Measurements from ENCODE around the gene AGK.

The AGK gene

GRCh38 chr7:141609576-141609975, 58.4 kb downstream of the AGK start:
- no peak overlapping the region for H3K4me3 ChIP-seq
- H3K27ac ChIP-seq: no peak overlapping the region
- no peak for DNase-seq (ENCODE audit: low read depth, low spot score)
- no peak overlapping the region for H3K9ac ChIP-seq (ENCODE audit: insufficient read length)
- H3K9me3 ChIP-seq (ENCODE audit: low read depth, low read length): no peaks in the 10 kb centered on the region
- peaks cover 37% of the 10 kb centered on the region for H3K36me3 ChIP-seq (ENCODE audit: insufficient read depth, low read length)
- TF ChIP-seq POLR2AphosphoS5 (IDR thresholded peaks at IDR 0.05; ENCODE audit: borderline replicate concordance, low read depth, low read length) (no peak), FOXP2 (optimal IDR thresholded peaks at IDR 0.05; ENCODE audit: control extremely low read depth, extremely low read length, insufficient read depth) (no peak), EZH2 (IDR thresholded peaks at IDR 0.05) (no peak)

DNA sequence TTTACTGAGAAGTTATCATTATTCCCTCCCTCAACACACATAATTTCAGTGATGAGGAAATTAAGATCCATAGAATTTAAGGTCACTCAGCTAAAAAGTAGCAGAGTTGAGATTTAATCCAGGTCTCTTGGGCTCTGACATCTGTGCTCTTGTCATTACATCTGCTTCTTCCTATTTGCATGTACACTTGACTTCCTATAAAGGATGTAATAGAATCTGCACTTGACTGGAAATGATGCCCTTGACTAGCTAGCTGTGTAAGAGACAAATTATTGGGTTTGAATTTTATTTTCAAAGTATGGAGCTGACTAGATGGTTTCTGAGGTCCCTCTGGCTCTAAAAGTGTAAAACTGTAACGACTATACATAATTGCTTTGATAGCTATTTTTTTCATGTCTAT, 59.5 kb downstream of the AGK start:
- DNase-seq (ENCODE audit: low read depth, low spot score): no peak
- H3K36me3 ChIP-seq (ENCODE audit: insufficient read depth, low read length): peaks cover 44% of the 10 kb centered on the region
- no peak for TF ChIP-seq POLR2AphosphoS5 (IDR thresholded peaks at IDR 0.05; ENCODE audit: borderline replicate concordance, low read depth, low read length)
- TF ChIP-seq FOXP2 (optimal IDR thresholded peaks at IDR 0.05; ENCODE audit: control extremely low read depth, extremely low read length, insufficient read depth): no peak
- TF ChIP-seq EZH2 (IDR thresholded peaks at IDR 0.05): no peak
- H3K9ac ChIP-seq (ENCODE audit: insufficient read length): no peak overlapping the region
- no peaks in the 10 kb centered on the region for H3K9me3 ChIP-seq (ENCODE audit: low read depth, low read length)
- no peak overlapping the region for H3K4me3 ChIP-seq
- no peak overlapping the region for H3K27ac ChIP-seq

DNA sequence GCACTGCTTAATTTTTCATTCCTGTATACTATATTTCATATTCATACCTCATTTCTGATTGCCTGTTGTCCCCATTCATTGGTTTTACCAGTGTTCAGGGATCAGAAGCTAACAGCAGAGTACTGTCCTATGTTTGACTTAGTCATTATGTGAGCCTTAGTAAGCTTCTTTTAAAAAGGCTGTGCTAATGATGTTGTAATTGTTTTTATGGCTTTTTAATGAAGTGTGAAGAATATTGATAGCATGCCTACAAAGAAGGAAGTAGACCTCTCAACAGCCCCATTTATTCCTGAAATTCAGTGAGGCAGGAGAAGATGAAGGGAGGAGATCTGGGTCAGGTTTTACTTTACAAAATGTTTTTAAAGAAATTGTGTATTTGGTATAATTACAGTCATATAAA, 61.7 kb downstream of the AGK start:
- DNase-seq (ENCODE audit: low read depth, low spot score): no peak
- no peak overlapping the region for H3K9ac ChIP-seq (ENCODE audit: insufficient read length)
- H3K4me3 ChIP-seq: no peak overlapping the region
- H3K36me3 ChIP-seq (ENCODE audit: insufficient read depth, low read length): peaks cover 45% of the 10 kb centered on the region
- TF ChIP-seq POLR2AphosphoS5 (IDR thresholded peaks at IDR 0.05; ENCODE audit: borderline replicate concordance, low read depth, low read length): no peak
- no peak for TF ChIP-seq EZH2 (IDR thresholded peaks at IDR 0.05)
- TF ChIP-seq FOXP2 (optimal IDR thresholded peaks at IDR 0.05; ENCODE audit: control extremely low read depth, extremely low read length, insufficient read depth): no peak
- no peaks in the 10 kb centered on the region for H3K9me3 ChIP-seq (ENCODE audit: low read depth, low read length)
- no peak overlapping the region for H3K27ac ChIP-seq

GRCh38 chr7:141617280-141617679, 66.1 kb downstream of the AGK start:
- peak overlapping the region; percentile 47 for H3K4me3 ChIP-seq
- H3K36me3 ChIP-seq (ENCODE audit: insufficient read depth, low read length): peaks cover 54% of the 10 kb centered on the region
- H3K27ac ChIP-seq: peak overlapping the region; percentile 86
- DNase-seq (ENCODE audit: low read depth, low spot score): peak; percentile 81
- TF ChIP-seq POLR2AphosphoS5 (IDR thresholded peaks at IDR 0.05; ENCODE audit: borderline replicate concordance, low read depth, low read length) (peak; percentile 46; the same call in 1 of the 2 replicates), FOXP2 (optimal IDR thresholded peaks at IDR 0.05; ENCODE audit: control extremely low read depth, extremely low read length, insufficient read depth) (no peak), EZH2 (IDR thresholded peaks at IDR 0.05) (no peak)
- H3K9ac ChIP-seq (ENCODE audit: insufficient read length): peak overlapping the region; percentile 21
- no peaks in the 10 kb centered on the region for H3K9me3 ChIP-seq (ENCODE audit: low read depth, low read length)

DNA sequence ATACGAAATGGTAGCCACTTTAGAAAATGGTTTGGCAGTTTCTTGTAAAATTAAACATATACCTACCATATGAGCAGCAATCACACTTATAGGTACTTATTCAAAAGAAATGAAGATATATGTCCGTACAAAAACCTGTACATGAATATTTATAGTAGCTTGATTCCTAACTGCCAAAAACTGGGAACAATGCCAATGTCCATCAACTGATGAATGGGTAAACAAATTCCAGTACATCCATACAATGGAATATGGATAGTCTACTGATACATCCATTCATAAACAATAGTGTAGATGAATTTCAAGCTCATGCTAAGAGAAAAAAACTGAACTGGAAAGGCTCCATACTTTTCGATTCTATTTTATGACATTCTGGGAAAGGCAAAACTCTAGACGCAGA, 68.5 kb downstream of the AGK start:
- Histone ChIP-seq H3K36me3 (ENCODE audit: insufficient read depth, low read length) (peaks cover 71% of the 10 kb centered on the region), H3K4me3 (no peak overlapping the region), H3K27ac (no peak overlapping the region), H3K9ac (ENCODE audit: insufficient read length) (no peak overlapping the region), H3K9me3 (ENCODE audit: low read depth, low read length) (no peaks in the 10 kb centered on the region)
- TF ChIP-seq FOXP2 (optimal IDR thresholded peaks at IDR 0.05; ENCODE audit: control extremely low read depth, extremely low read length, insufficient read depth) (no peak), POLR2AphosphoS5 (IDR thresholded peaks at IDR 0.05; ENCODE audit: borderline replicate concordance, low read depth, low read length) (no peak), EZH2 (IDR thresholded peaks at IDR 0.05) (no peak)
- DNase-seq (ENCODE audit: low read depth, low spot score): no peak

GRCh38 chr7:141624763-141625162, 73.6 kb downstream of the AGK start:
- no peak for DNase-seq (ENCODE audit: low read depth, low spot score)
- Histone ChIP-seq H3K36me3 (ENCODE audit: insufficient read depth, low read length) (peaks cover 57% of the 10 kb centered on the region), H3K4me3 (no peak overlapping the region), H3K9ac (ENCODE audit: insufficient read length) (no peak overlapping the region), H3K27ac (no peak overlapping the region), H3K9me3 (ENCODE audit: low read depth, low read length) (no peaks in the 10 kb centered on the region)
- TF ChIP-seq EZH2 (IDR thresholded peaks at IDR 0.05) (no peak), POLR2AphosphoS5 (IDR thresholded peaks at IDR 0.05; ENCODE audit: borderline replicate concordance, low read depth, low read length) (no peak), FOXP2 (optimal IDR thresholded peaks at IDR 0.05; ENCODE audit: control extremely low read depth, extremely low read length, insufficient read depth) (no peak)

GRCh38 chr7:141630621-141631020, 79.4 kb downstream of the AGK start:
- H3K36me3 ChIP-seq (ENCODE audit: insufficient read depth, low read length): peaks cover 5% of the 10 kb centered on the region
- no peak overlapping the region for H3K9ac ChIP-seq (ENCODE audit: insufficient read length)
- H3K27ac ChIP-seq: no peak overlapping the region
- TF ChIP-seq EZH2 (IDR thresholded peaks at IDR 0.05): no peak
- TF ChIP-seq FOXP2 (optimal IDR thresholded peaks at IDR 0.05; ENCODE audit: control extremely low read depth, extremely low read length, insufficient read depth): no peak
- no peak for TF ChIP-seq POLR2AphosphoS5 (IDR thresholded peaks at IDR 0.05; ENCODE audit: borderline replicate concordance, low read depth, low read length)
- no peak overlapping the region for H3K4me3 ChIP-seq
- H3K9me3 ChIP-seq (ENCODE audit: low read depth, low read length): no peaks in the 10 kb centered on the region
- DNase-seq (ENCODE audit: low read depth, low spot score): no peak

DNA sequence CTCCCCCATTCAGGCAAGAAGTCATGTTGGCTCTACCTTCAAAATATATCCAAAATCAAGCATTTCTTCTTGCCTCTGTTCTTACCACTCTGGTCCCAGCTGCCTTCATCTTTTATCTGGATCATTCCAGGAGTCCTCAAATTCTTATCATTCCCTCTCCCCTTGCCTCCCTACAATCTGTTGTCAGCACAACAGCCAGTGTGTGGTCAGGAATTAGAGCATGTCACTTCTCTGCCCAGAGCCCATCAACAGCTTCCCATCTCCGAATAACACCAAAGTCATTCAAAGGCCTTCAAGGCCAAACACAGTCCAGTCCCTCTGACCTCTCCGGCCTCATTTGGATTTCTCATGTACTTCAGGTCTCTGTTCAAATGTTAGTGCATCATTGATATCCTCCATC, 80.3 kb downstream of the AGK start:
- Histone ChIP-seq H3K9ac (ENCODE audit: insufficient read length) (no peak overlapping the region), H3K27ac (no peak overlapping the region), H3K9me3 (ENCODE audit: low read depth, low read length) (no peaks in the 10 kb centered on the region), H3K36me3 (ENCODE audit: insufficient read depth, low read length) (no peaks in the 10 kb centered on the region; the same call in 1 of the 2 replicates), H3K4me3 (no peak overlapping the region)
- no peak for DNase-seq (ENCODE audit: low read depth, low spot score)
- TF ChIP-seq FOXP2 (optimal IDR thresholded peaks at IDR 0.05; ENCODE audit: control extremely low read depth, extremely low read length, insufficient read depth) (no peak), EZH2 (IDR thresholded peaks at IDR 0.05) (no peak), POLR2AphosphoS5 (IDR thresholded peaks at IDR 0.05; ENCODE audit: borderline replicate concordance, low read depth, low read length) (no peak)

DNA sequence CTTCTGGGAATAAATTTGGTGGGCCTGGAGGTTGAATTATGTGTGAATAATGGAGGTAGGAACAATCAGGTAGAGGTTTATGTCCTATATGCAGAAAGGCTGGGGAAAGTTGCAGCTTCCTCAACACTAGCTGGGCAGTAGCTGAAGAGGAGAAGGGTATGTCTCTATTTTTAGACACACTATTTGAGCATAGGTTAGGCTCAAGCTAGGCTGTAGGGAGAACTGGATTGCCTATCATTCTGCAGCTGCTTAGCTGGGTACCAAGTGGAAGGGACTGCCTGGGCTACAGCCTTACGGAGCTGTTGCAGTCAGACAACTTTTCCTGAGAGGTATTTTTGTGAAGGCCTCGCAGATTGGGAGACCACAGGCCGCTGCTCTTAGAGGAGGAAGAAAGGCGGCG, 82.9 kb downstream of the AGK start:
- no peaks in the 10 kb centered on the region for H3K9me3 ChIP-seq (ENCODE audit: low read depth, low read length)
- no peak for DNase-seq (ENCODE audit: low read depth, low spot score)
- H3K27ac ChIP-seq: no peak overlapping the region
- no peak overlapping the region for H3K4me3 ChIP-seq
- H3K9ac ChIP-seq (ENCODE audit: insufficient read length): no peak overlapping the region
- TF ChIP-seq POLR2AphosphoS5 (IDR thresholded peaks at IDR 0.05; ENCODE audit: borderline replicate concordance, low read depth, low read length): no peak
- TF ChIP-seq FOXP2 (optimal IDR thresholded peaks at IDR 0.05; ENCODE audit: control extremely low read depth, extremely low read length, insufficient read depth): no peak
- no peak for TF ChIP-seq EZH2 (IDR thresholded peaks at IDR 0.05)
- no peaks in the 10 kb centered on the region; the same call in 1 of the 2 replicates for H3K36me3 ChIP-seq (ENCODE audit: insufficient read depth, low read length)

All from SK-N-MC (cell line).